GM18861 (cell line): ENCODE results near the gene BRF1.
"Not testable (repeated sequence)": the region's sequence is repeated elsewhere in the genome, so short reads cannot be mapped to it uniquely, and the experiment has no call there.

Experiments used
- ATAC-seq: cut with Tn5 transposase; IDR thresholded peaks from one replicate; pipeline ENCODE4 v1.9.1; 2021; ENCODE audit not compliant: unreplicated experiment

The BRF1 gene

DNA sequence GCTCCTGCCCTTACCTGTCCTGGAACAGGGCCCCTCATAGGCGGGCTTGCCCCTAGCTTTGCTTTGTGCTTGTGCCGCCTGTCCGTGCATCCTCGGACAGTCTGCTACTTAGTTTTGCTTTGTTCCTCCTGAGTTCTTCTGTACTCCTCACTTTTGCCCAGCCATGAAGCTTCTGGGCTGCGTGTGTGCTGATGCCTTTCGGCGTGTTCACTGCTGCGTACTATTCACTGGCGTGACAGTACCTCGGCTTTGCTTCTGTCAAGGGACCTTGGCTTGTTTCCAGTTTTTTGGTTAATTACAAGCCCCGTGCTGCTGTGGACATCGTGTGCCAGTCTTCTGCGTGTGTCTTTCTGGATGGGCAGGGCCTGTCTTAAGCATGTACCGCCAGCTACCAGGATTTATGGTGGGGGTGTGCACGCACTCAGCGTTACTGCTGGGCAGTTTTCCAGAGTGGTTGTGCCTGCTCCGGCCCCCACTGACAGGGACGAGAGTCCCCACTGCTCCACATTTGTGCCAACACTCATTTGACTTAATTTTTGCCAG is 16.2 kb upstream of the BRF1 start:
- no peak for ATAC-seq

DNA sequence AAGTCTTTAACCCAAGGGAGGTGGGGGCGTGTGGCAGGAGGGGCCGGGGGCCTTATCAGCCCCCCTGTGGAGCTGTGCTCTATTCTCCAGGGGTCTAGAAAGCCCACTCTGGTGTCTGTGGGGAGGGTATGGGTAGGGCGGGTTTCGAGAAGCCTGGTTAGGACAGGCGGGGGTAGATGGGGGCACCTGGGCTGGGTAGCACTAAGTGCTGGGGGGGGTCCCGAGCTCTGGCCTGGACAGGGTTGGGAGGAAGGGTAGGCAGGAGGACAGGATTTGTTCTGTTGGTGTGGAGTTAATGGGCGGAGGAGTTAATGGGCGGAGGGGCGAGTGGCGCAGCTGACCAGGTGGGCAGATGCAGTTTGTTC is 15.8 kb upstream of the BRF1 start:
- ATAC-seq = no peak

DNA sequence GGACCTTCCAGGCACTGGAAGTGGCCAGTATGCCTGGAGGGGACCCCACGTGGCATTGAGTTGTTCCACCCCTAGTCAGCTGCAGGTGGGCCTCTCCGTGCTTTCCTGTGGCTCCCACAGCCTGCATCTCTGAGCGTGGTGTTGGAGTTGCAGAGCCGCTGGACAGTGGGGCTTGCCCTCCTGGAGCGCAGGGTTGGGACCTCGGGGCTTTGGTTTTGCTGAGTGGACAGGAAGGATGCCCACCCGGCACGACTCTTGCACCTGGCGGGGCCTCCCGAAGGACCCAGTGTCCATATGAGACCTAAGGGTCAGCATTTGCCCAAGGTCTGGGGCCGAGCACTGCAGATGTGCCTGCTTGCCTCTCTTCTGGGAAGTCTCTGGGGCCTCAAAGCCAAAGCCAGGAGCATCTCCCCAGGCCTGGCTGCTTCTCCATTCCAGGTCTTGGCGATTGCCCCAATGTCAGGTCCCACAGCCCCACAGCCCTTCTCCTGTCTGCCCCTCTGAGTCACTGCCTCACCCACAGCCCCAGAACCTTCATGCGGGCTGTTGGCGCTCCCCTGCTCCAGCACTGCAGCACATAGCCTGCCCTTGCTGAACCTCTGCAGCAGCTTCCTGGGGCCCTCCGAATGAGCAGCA is 15.3 kb upstream of the BRF1 start:
- no peak for ATAC-seq

DNA sequence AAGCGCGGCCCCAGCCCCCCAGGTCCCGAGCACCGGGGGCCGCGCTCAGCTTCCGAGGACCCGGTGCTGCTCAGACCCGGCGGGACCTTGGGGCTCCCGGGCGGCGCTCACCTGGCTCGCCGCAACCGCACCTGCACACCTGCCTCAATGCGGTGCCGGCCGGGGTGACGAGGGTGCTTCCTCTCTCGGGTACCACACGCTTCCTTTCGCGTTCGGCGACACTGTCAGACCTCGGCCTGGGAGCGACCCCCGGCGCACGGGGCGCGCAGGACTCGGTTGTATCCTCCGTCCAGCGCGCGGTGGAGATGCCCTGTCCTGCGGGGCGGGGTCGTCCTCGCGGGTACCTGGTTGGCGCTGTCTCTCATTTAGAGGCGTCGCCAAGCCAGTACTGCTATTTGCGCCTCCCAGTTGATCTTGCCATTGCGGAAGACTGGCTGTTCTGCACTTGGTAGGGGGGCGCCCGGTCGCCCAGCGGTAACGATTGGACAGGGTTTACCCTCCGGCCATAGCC is 14.5 kb upstream of the BRF1 start:
- no peak for ATAC-seq

DNA sequence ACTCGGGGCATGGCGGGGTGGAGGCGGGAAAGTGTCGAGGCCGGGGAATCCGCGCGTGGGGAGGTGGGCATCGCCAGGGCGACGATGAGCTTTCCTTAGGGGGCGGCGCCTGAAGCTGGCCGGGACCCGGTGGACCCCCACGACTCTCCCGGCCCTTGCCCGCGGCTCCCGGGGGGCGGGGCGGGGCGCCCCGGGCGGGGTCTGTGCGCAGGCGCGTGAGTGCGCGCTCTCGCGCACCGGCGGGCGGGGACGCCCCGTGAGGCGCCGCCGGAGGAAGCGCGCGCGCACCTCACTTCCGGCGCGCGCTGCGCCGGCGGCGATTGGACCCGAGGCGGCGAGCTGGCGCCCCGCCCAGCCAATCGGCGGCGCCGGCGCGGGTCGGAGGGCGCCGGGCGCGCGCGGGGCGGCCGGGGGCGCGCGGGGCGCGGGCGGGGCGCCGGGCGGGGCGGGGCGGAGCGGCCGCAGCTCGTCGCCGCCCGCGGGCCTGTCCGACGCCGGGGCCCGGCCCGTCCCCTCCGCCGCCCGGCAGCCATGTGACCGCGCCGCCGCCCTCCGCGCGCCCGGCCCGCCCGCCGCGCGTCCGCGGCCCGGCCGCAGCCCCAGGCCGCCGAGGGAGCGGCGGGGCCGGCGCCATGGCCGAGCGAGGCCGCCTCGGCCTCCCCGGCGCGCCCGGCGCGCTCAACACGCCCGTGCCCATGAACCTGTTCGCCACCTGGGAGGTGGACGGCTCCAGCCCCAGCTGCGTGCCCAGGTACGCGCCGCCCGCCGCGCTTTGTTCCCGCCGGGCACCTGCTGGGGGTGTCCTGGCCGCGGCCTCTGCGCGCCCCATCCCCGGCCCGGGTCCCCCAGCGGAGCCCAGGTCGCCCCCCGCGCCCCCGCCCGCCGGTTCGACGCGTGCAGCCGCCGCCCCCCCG is 13.7 kb upstream of the BRF1 start, which contains the start of gene PACS2:
PACS2 (plus strand) TSS at position 462 of the 914 bp plus-strand sequence; CDS start at position 633, 171 bp downstream.
- peak; percentile 59 for ATAC-seq

DNA sequence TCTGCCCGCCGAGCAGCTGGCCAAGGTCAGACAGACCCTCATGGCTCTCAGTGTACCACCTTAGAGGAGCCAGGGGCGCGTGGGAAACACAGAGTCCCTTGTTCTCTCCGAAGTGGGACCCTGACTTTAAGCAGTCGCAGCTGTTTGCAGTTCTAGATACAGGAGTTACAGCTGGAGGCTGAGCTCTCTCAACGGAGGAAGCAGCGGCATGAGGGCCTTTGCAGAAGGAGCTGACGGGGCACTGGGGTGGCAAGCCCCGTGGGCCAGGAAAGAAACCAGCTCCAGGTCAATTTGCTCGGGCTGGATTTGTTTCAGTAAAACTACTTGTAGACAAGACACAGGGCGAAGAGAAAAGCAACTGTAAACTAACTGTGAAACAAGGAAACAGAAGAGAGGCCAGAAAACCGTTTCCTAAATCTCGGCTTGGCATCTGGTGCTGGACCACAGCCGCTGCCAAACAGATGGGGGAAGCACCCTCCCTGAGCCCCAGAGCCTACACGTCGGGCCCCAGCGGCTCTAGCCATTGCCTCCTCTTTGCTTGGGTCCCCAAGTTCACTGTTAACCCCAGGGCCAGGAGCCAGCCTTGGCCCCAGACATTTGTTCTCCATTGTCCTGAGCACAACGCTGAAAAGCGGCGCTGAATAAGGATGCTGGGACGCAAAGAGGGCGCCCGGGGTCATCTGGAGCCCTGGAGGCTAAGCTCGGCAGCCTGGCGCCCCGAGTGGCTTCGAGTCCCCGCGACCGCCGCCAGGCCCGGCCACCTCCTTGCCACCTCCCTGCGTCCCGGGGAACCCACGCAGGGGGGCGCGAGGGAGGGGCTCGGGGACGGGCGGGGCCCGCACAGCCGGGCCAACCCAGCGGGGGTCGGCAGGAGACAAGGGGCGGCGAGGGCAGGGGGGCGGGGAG is 12.8 kb upstream of the BRF1 start:
- no peak for ATAC-seq

DNA sequence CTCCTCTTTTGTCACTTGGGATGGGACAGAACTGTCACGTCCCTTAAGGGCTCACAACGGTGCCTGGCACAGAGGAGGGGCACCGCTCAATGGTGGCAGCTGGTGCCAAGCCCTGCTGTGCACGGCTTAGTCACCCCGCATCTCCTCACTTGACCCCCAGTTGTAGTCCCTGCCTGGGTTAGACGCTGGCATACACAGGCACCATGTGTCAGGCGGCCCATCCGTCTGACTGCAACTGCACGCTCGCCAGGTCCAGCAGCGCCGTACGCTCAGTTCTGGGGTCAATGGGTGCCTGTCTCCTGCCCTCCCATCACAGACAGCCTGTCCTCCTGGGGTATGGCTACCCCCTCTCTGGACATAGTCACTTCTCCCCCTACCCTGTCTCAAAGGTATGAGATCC is 12.2 kb upstream of the BRF1 start:
- no peak for ATAC-seq

DNA sequence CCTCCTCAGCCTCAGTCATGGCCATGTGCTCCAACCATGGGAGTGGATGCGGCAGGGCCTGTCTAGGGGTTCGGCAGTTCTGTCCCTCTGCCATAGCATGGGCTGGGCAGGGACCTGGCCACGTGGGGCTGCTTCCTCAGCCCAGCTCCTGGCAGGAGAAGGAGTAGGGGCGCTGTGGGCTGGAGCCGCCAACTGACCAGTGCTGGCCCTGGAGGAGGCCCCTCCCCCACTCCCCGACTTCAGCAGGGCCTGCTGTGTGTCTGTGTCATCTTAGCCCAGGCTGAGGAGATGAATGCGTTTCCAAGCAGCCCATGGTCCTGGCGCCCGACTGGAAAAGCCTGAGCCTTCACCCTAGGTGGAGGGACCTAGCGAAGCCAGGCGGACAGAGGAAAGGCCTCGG is 11.0 kb upstream of the BRF1 start:
- ATAC-seq = no peak

DNA sequence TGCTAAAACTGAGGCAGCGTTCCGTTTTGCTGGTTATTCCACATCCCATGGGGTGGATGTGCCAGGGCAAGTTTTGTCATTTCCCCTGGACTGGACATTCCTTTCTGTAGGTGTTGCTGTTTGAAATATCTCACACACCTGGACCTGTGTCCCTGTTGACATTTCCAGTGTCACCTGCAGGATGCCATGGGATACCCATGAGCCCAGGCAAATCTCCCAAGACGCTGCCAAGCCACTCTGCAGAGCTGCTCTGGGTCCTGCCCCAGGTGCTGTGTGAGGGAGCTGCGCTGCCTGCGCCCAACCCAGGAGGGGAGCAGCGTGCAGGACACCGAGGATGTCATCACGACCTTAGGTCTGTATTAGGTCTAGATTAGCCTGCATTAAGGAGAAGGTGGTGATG is 8.6 kb upstream of the BRF1 start:
- no peak for ATAC-seq

DNA sequence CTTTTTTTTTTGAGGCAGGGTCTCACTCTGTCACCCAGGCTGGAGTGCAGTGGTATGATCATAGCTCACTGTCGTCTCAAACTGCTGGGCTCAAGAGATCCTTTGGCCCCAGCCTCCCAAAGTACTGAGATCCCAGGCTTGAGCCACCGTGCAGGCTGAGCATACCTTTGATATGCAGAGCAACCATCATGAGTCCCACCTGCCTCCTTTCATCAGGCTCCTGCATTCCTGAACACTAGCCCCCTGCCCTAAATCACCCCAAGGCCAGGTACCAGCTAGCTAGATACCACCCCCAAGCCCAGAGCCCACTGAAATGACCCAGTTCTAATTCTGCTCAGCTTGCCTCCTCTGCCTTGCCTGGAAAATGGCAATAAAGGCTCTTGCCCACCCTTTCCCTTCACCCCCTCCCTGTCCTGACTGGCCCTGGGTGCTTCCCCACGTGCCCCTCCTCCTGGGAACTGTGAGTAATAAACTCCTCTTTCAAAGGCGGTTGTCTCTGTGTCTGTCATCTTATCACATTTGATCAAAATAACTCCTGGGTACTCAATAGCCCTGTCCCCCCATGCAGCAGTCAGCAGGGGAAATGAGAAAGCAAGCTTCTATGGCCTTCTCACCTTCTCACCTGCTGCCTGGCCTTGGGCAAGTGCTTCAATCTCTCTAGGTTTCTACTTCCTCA is 6.4 kb upstream of the BRF1 start:
- ATAC-seq = no peak

DNA sequence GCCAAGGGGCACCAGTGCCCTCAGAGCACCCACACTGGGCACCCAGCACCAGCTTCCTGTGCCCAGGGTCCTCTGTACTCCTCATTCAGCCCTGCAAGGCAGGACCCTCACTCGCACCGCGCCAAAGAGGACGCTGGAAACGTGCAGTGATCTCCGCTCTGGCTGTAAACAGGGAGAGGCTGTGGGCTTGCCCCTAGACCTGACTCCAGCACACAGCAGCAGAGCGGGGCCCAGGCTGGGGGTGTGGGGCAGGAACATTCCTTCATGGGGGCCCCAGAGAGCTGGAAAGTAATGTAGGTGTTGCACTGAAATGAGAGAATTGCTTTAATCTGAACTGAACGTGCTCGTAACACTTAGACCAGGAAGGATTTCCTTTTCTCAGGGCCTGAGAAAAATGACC is 5.0 kb upstream of the BRF1 start:
- ATAC-seq = no peak

DNA sequence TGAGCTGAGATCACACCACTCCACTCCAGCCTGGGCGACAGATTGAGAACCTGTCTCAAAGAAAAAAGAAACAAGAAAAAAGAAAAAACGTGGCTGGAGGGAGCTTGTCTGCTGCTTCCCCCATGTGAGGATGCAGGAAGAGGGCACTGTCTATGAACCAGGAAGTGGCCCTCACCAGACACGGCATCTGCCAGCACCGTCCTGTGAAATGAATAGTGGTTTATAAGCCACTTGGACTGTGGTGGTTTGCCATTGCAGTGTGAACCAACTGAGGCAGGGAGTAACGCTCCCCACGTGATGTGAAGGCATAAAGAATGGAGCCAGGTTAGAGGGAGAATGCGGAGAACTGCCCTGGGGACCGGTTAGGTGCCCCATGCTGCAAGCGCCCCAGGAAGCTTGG is 4.5 kb upstream of the BRF1 start:
- no peak for ATAC-seq

DNA sequence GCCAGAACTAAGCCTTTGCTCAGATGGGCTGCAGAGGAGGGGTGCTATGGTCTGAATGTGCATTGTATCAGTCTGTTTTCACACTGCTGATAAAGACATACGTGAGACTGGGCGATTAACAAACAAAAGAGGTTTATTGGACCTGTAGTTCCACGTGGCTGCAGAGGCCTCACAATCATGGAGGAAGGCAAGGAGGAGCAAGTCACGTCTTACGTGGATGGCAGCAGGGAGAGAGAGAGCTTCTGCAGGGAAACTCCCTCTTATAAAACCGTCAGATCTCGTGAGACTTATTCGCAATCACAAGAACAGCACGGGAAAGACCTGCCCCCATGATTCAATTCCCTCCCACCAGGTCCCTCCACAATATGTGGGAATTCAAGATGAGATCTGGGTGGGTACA is 3.8 kb upstream of the BRF1 start:
- ATAC-seq = no peak

DNA sequence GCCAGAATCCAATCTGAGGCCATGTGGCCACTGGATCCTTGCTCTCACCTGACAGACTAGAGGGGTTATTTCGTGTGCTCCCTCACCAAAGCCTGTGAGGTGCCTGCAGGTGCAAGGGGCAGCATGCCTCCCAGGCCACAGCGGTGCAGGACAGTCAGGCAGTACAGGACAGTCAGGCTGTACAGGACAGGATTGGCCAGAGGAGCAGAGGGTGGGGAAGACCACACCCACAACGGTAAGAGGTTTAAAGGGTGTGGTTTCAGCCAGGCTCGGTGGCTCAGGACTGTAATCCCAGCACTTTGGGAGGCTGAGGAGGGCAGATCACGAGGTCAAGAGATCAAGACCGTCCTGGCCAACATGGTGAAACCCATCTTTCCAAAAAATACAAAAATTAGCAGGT is 3.1 kb upstream of the BRF1 start:
- no peak for ATAC-seq

DNA sequence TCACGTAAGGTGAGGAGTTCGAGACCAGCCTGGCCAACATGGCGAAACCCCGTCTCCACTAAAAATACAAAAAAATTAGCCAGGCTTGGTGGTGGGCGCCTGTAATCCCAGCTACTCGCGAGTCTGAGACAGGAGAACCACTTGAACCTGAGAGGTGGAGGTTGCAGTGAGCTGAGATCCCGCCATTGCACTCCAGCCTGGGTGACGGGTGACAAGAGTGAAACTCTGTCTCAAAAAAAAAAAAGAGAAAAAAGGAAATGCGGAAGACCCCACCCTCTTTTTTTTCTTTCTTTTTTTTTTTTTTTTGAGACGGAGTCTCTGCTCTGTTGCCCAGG is 1.1 kb upstream of the BRF1 start:
- not testable (repeated sequence) for ATAC-seq

DNA sequence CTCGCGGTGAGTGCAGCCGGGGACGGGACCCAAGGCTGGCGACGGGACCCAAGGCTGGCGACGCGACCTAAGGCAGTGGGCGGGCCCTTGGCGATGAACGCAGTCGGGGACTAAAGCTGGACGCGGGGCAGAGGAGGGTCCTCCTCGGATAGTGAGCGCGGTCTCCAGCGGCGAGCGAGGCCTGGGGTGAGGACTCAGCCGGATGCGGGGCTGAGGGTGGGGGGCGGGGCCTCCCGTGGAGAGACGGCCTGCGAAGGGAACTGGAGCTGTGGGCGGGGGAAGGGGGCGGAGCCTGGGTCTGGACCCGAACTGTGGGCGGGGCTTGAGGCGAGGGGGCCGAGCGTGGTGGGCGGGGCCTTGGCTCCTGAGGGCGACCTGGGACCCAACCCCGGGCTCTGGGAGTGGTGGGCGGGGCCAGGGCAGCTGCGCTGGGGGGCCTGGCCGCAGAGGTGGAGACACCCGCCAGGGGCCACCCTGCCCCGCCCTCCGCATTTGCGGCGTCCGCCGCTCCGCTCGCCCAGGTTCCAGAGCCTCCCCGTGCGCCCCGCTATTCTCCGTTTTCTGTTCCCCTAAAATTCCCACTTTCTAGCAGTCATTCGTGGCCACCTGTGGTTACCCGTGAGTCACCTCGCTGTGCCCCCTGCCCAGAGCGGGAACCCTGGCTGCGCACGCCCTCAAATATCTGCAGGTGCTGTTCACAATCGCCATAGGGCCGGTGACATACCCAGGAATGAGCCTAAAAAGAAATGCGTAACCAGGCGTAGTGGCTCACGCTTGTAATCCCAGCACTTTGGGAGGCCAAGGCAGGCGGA is 508 bp upstream of the BRF1 start:
- ATAC-seq = peak; percentile 34

DNA sequence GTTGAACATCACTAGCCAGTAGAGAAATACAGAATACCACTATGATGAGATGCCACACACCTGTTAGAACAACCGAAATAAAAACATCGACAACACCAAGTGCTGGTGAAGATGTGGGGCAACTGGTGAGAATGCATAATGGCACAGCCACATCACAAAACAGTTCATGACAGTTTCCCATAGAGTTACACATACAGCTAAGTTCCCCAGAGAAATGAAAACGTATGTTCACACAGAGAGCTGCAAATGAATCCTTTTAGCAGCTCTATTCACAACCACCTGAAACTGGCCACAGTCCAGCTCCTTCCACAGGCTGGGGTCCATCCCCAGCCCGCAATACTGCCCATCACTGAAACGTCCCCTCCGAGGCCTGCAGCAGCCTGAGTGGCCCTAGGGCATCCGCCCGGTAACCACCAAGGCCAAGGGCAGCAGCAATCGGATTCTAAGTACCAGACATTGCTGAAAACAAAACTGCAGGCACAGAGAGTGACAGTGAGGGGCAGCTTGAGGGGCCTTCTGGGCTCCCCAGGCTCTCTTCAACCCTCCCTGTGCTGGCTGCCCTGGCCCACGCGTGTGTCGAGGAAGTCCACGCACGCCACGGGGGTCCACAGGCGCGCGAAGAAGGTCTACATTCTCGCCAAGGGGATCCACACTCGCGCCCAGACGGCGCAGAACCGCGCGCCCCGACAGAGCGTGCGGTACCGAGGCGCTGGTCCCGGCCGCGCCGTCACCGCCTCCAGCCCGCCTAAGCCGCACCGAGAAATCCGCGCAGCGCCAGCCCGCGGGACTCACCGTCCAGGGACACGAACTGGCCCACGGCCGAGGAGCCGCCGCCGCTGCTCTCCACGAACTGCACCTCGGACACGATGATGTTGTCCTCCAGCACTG is 903 bp downstream of the BRF1 start:
- ATAC-seq = peak; percentile 19

DNA sequence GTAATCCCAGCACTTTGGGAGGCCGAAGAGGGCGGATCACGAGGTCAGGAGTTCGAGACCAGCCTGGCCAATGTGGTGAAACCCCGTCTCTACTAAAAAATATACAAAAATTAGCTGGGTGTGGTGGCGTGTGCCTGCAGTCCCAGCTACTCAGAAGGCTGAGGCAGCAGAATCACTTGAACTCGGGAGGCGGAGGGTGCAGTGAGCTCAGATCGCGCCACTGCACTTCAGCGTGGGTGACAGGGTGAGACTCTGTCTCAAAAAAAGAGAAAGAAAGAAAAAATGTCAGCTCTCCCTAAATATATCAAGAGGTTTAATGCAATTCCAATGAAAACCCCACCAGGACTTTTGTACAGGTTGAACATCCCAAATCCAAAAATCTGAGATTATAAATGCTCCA is 3.5 kb downstream of the BRF1 start:
- ATAC-seq = not testable (repeated sequence)

DNA sequence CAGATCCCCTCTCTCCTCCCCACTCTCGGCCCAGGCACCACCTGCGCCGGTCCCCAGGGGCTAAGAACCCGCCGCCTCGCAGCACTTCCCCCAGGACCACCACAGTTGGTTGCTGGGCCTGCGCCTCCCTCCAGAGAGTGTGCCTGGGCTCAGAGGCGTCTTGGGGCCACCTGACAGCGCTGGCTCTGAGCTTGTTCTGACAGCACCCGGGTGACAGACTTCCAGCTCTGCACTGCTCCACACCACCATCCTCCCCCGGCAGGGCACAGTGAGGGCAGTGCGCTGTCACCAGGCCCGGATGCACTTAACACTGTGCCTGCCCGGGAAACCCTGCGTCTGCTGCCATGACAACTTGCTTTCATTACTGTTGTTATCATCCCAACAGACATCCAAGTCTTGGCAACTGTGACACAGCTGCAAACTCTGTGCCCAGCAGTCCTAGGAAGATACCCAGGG is 6.6 kb downstream of the BRF1 start:
- ATAC-seq = no peak
